BLaER1 (cell line): Measurements from ENCODE around the gene NAA30.

Source experiments
- H3K27ac ChIP-seq: shearing (Covaris generic); formaldehyde crosslinking; 2 replicates; pipeline ENCODE4 v1.8.1; 2022
- H3K27me3 ChIP-seq: shearing (Covaris generic); formaldehyde crosslinking; 2 replicates; pipeline ENCODE4 v1.8.1; 2022
- H3K36me3 ChIP-seq: shearing (Covaris generic); formaldehyde crosslinking; 2 replicates; pipeline ENCODE4 v1.8.1; 2022
- H3K4me1 ChIP-seq: shearing (Covaris generic); formaldehyde crosslinking; 2 replicates; pipeline ENCODE4 v1.8.1; 2022
- H3K4me2 ChIP-seq: shearing (Covaris generic); formaldehyde crosslinking; 2 replicates; pipeline ENCODE4 v1.8.1; 2022
- H3K4me3 ChIP-seq: shearing (Covaris generic); formaldehyde crosslinking; 2 replicates; pipeline ENCODE4 v1.8.1; 2022
- H3K9ac ChIP-seq: shearing (Covaris generic); formaldehyde crosslinking; 2 replicates; pipeline ENCODE4 v1.8.1; 2022
- H3K9me3 ChIP-seq: shearing (Covaris generic); formaldehyde crosslinking; 2 replicates; pipeline ENCODE4 v1.8.1; 2022
- H4K20me1 ChIP-seq: shearing (Covaris generic); formaldehyde crosslinking; 2 replicates; pipeline ENCODE4 v1.8.1; 2022
- Cebpa-rat ChIP-seq: shearing (Covaris generic); IDR thresholded peaks from 2 replicates; pipeline ENCODE4 v1.8.1; 2022

Gene NAA30

GRCh38 chr14:57371013-57371412 lies 19.4 kb upstream of the NAA30 start:
- H3K27ac ChIP-seq = no peak overlapping the region
- H3K4me3 ChIP-seq = no peak overlapping the region
- no peaks in the 10 kb centered on the region for H3K27me3 ChIP-seq
- no peaks in the 10 kb centered on the region for H3K4me1 ChIP-seq
- no peaks in the 10 kb centered on the region for H4K20me1 ChIP-seq
- H3K4me2 ChIP-seq = no peak overlapping the region
- no peak overlapping the region for H3K9ac ChIP-seq
- TF ChIP-seq Cebpa-rat = no peak
- peaks cover 4% of the 10 kb centered on the region; the same call in 1 of the 2 replicates for H3K9me3 ChIP-seq
- no peaks in the 10 kb centered on the region for H3K36me3 ChIP-seq

DNA sequence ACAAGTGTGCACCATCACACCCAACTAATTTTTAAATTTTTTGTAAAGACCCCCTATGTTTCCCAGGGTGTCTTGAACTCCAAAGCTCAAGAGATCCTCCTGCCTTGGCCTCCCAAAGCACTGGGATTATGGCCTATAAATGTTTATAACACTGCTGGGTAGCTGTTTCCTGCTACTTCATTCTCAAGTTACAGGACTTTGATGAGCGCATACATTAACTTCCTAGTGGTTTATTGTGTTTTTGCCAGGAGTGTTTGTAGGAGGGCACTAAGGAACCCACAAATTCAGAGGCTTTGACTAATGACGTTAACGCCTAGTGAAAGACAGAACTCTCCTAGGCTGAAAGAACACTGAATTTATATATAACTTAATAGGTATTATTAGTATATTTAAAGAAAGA lies 15.2 kb upstream of the NAA30 start:
- no peaks in the 10 kb centered on the region for H3K4me1 ChIP-seq
- no peak for TF ChIP-seq Cebpa-rat
- H3K9me3 ChIP-seq = no peaks in the 10 kb centered on the region
- no peak overlapping the region for H3K27ac ChIP-seq
- no peaks in the 10 kb centered on the region for H3K36me3 ChIP-seq
- no peak overlapping the region for H3K4me3 ChIP-seq
- no peak overlapping the region for H3K4me2 ChIP-seq
- no peaks in the 10 kb centered on the region for H4K20me1 ChIP-seq
- H3K27me3 ChIP-seq = no peaks in the 10 kb centered on the region
- no peak overlapping the region for H3K9ac ChIP-seq

DNA sequence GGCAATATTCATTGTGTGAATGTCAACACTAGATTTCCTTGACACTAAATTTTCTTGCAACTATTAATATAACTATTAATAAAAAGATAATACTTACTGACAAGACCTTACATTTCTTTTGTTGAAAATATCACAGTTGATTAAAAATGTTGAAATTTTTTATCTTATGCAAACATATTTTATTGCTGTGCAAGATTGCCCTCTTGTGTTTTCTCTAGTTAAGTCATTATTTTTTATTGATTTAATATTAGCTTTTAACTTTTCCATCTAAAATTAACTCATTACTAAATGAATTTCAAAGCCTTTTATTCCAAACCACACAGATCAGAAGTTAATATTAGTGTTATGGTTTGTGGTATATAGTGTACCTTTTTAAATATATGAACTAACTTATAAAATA lies 11.7 kb upstream of the NAA30 start:
- 0 out of 2 replicates have a peak, but pooled peaks cover 7% of the 10 kb centered on the region for H3K4me1 ChIP-seq
- TF ChIP-seq Cebpa-rat = no peak
- H3K4me2 ChIP-seq = no peak overlapping the region
- no peak overlapping the region for H3K4me3 ChIP-seq
- no peak overlapping the region for H3K27ac ChIP-seq
- H3K36me3 ChIP-seq = no peaks in the 10 kb centered on the region
- H3K9ac ChIP-seq = no peak overlapping the region
- H4K20me1 ChIP-seq = no peaks in the 10 kb centered on the region
- no peaks in the 10 kb centered on the region for H3K27me3 ChIP-seq
- no peaks in the 10 kb centered on the region for H3K9me3 ChIP-seq

DNA sequence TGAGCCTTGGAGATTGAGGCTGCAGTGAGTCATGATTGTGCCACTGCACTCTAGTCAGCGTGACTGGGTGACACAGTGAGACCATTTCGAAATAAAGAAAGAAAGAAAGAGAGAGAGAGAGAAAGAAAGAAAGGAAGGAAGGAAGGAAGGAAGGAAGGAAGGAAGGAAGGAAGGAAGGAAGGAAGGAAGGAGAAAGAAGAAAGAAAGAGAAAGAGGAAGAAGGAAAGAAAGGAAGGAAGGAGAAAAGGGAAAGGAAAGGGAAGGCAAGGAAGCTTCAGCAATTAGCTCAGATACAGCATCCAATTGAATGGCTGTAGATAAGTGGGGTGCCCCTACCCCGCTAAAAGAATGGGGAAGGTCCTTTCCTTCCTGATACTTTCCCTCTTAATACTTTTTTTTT lies 9.5 kb upstream of the NAA30 start:
- H3K9ac ChIP-seq = no peak overlapping the region
- H3K4me2 ChIP-seq = no peak overlapping the region
- TF ChIP-seq Cebpa-rat = no peak
- H3K9me3 ChIP-seq = no peaks in the 10 kb centered on the region
- H4K20me1 ChIP-seq = no peaks in the 10 kb centered on the region
- no peaks in the 10 kb centered on the region for H3K36me3 ChIP-seq
- 0 out of 2 replicates have a peak, but pooled peaks cover 7% of the 10 kb centered on the region for H3K4me1 ChIP-seq
- no peak overlapping the region for H3K27ac ChIP-seq
- no peak overlapping the region for H3K4me3 ChIP-seq
- no peaks in the 10 kb centered on the region for H3K27me3 ChIP-seq

- TF ChIP-seq Cebpa-rat = no peak
- no peaks in the 10 kb centered on the region for H3K27me3 ChIP-seq
- H3K36me3 ChIP-seq = no peaks in the 10 kb centered on the region
- no peaks in the 10 kb centered on the region for H4K20me1 ChIP-seq
- H3K4me2 ChIP-seq = no peak overlapping the region
- H3K9me3 ChIP-seq = no peaks in the 10 kb centered on the region
- H3K4me1 ChIP-seq = 0 out of 2 replicates have a peak, but pooled peaks cover 7% of the 10 kb centered on the region
- H3K4me3 ChIP-seq = no peak overlapping the region
- no peak overlapping the region for H3K27ac ChIP-seq
- no peak overlapping the region for H3K9ac ChIP-seq
Observed at GRCh38 chr14:57382283-57382682, 8.1 kb upstream of the NAA30 start.

DNA sequence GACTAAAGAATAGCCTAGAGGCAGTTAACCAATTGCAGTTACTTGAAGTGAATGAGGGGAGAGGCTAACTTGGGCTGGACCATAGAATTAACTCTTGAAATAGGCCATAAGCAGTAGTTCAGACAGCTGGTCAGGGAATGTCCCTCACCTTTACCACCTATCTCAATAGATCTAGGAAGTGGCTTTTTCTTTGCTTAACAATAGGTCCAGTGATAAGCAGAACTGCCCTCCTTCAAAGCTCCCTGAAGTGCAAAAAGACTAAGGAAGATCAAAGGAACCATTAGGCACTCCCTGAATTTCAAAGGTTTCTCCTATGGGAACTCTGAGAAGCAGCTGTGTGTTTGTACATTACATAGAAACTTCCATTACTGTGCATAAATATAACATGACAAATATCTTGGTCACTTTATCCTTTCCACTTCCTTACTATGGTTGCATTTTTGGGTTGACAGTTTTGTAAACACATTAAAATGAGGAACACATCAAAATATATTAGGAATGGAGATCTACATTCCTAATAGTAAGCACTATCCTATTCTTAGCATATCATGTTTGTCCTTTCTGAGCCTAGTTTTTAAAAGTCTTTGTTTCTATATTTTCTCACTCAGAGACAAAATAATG lies 7.2 kb upstream of the NAA30 start:
- no peaks in the 10 kb centered on the region for H3K9me3 ChIP-seq
- no peak overlapping the region for H3K27ac ChIP-seq
- H3K27me3 ChIP-seq = no peaks in the 10 kb centered on the region
- H3K9ac ChIP-seq = no peak overlapping the region
- no peak overlapping the region for H3K4me2 ChIP-seq
- no peaks in the 10 kb centered on the region for H3K36me3 ChIP-seq
- H3K4me3 ChIP-seq = no peak overlapping the region
- TF ChIP-seq Cebpa-rat = no peak
- H3K4me1 ChIP-seq = 0 out of 2 replicates have a peak, but pooled peaks cover 7% of the 10 kb centered on the region
- H4K20me1 ChIP-seq = no peaks in the 10 kb centered on the region

GRCh38 chr14:57388067-57388466 lies 2.3 kb upstream of the NAA30 start:
- Histone ChIP-seq H3K9ac (no peak overlapping the region), H3K27ac (no peak overlapping the region), H3K4me3 (no peak overlapping the region)

GRCh38 chr14:57389646-57390036 lies 745 bp upstream of the NAA30 start:
- no peak for TF ChIP-seq Cebpa-rat

More at GRCh38 chr14:57388067-57388466, 2.3 kb upstream of the NAA30 start:
- peaks cover 27% of the 10 kb centered on the region for H3K4me1 ChIP-seq
- H3K36me3 ChIP-seq = no peaks in the 10 kb centered on the region
- no peaks in the 10 kb centered on the region for H3K27me3 ChIP-seq
- no peaks in the 10 kb centered on the region for H3K9me3 ChIP-seq
- H4K20me1 ChIP-seq = peaks cover 23% of the 10 kb centered on the region
- no peak overlapping the region for H3K4me2 ChIP-seq
- no peak for TF ChIP-seq Cebpa-rat

DNA sequence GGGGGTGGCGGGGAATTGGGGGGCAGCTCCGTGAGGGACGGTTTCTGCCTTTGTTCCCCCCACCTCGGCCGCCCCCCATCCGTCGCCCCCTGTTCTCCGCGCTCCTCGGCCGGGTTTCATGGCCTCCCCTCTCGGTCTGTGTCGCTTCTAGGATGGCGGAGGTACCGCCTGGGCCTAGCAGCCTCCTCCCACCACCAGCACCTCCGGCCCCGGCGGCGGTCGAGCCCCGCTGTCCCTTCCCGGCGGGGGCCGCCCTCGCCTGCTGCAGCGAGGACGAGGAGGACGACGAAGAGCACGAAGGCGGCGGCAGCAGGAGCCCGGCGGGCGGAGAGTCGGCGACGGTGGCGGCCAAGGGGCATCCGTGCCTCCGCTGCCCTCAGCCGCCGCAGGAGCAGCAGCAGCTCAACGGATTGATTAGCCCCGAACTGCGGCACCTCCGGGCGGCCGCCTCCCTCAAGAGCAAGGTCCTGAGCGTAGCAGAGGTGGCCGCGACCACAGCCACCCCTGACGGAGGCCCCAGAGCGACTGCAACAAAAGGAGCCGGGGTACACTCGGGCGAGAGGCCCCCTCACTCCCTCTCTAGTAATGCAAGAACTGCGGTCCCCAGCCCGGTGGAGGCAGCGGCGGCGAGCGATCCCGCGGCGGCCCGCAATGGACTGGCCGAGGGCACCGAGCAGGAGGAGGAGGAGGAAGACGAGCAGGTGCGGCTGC lies 575 bp downstream of the NAA30 start:
- peak overlapping the region; percentile 96 for H3K4me3 ChIP-seq
- peaks cover 36% of the 10 kb centered on the region for H3K4me1 ChIP-seq
- H3K36me3 ChIP-seq = peaks cover 5% of the 10 kb centered on the region; the same call in 1 of the 2 replicates
- H3K27ac ChIP-seq = peak overlapping the region; percentile 86
- H4K20me1 ChIP-seq = peaks cover 47% of the 10 kb centered on the region
- H3K9me3 ChIP-seq = no peaks in the 10 kb centered on the region
- peak overlapping the region; percentile 90 for H3K9ac ChIP-seq
- no peaks in the 10 kb centered on the region for H3K27me3 ChIP-seq
- TF ChIP-seq Cebpa-rat = no peak
- peak overlapping the region; percentile 89 for H3K4me2 ChIP-seq

More at GRCh38 chr14:57389646-57390036, 745 bp upstream of the NAA30 start:
- Histone ChIP-seq H3K4me1 (peaks cover 36% of the 10 kb centered on the region), H3K9ac (peak overlapping the region; percentile 90), H4K20me1 (peaks cover 39% of the 10 kb centered on the region), H3K4me3 (peak overlapping the region; percentile 96), H3K27me3 (no peaks in the 10 kb centered on the region), H3K9me3 (no peaks in the 10 kb centered on the region), H3K27ac (peak overlapping the region; percentile 86), H3K4me2 (peak overlapping the region; percentile 77), H3K36me3 (peaks cover 3% of the 10 kb centered on the region; the same call in 1 of the 2 replicates)

DNA sequence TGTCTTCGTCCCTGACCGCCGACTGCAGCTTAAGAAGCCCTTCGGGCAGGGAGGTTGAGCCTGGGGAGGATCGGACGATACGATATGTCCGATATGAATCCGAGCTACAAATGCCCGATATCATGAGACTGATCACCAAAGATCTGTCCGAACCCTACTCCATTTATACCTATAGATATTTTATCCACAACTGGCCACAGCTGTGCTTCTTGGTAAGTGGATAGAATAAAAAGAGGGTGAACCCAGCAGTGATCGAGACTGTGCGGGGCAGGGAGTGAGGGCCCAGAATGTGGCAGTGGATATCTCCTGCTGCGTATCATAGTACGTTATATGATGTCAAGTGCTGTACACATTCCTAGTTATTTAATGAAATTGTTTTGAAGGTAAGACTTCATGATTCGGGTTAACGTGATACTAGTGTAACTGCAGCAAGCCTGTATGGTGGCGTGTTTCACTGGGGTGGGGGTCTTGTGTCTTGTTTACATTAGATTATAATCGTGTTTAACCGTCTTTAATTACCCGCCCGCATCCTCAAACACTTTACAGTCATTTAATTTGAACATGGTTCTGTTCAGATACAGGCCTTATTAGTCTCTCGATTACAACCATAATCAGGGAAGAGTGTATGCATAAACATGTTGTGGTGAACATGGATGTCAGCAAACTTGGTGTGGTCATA lies 1.3 kb downstream of the NAA30 start:
- no peak for TF ChIP-seq Cebpa-rat
- Histone ChIP-seq H4K20me1 (peaks cover 54% of the 10 kb centered on the region), H3K4me3 (peak overlapping the region; percentile 96)

More for the DNA sequence above, 1.3 kb downstream of the NAA30 start:
- Histone ChIP-seq H3K4me1 (peaks cover 36% of the 10 kb centered on the region), H3K36me3 (peaks cover 10% of the 10 kb centered on the region; the same call in 1 of the 2 replicates), H3K27me3 (no peaks in the 10 kb centered on the region), H3K27ac (peak overlapping the region; percentile 86), H3K4me2 (peak overlapping the region; percentile 89), H3K9me3 (no peaks in the 10 kb centered on the region), H3K9ac (peak overlapping the region; percentile 90)
